H1 (cell line): ENCODE data around the gene OR4K14. TPM values are rescaled to one million over a fixed set of nuclear protein-coding genes. Genes with fewer than 3 reads are reported as not detected.

Experiments used
- CTCF ChIA-PET: fragments of 300-600 bp; sonication (Branson Sonifier 250); formaldehyde crosslinking; loops from one replicate; lab custom pipeline; 2021; ENCODE audit not compliant: partially characterized antibody; lab: Charles Lee
- POLR2A ChIA-PET: fragments of 300-600 bp; sonication (Branson Sonifier 250); formaldehyde crosslinking; loops from one replicate; lab custom pipeline; 2021; ENCODE audit warnings: inconsistent platforms; ENCODE audit not compliant: partially characterized antibody; lab: Charles Lee
- DNase-seq, 2 experiments: peaks; one replicate each; pipeline versions ENCODE4 v3.0.0 to v3.0.0-alpha.2; 2010 to 2022; ENCODE audit warnings: low spot score in 2 of 2, low read depth in 1 of 2, mixed read lengths in 1 of 2
- FAIRE-seq: peaks from 2 replicates; lab custom pipeline; 2011; peaks lifted over from hg19 to GRCh38; lab: Jason Lieb, UNC
- H2AFZ ChIP-seq: 2 replicates; pipeline ENCODE4 v1.8.1; 2012; ENCODE audit warnings: low read length, inconsistent platforms
- H2AK5ac ChIP-seq: 2 replicates; pipeline ENCODE4 v1.6.1; 2013; ENCODE audit warnings: low read depth, low read length
- H2BK120ac ChIP-seq: replicated peaks from 2 replicates; pipeline ENCODE3; 2013; ENCODE audit warnings: low read depth, low read length, inconsistent platforms
- H2BK12ac ChIP-seq: 2 replicates; pipeline ENCODE4 v1.6.1; 2013; ENCODE audit warnings: low read depth, low read length
- H2BK15ac ChIP-seq: 2 replicates; pipeline ENCODE4 v1.6.1; 2013; ENCODE audit warnings: low read length
- H2BK20ac ChIP-seq: 2 replicates; pipeline ENCODE4 v1.6.1; 2013; ENCODE audit warnings: low read length
- H2BK5ac ChIP-seq: 2 replicates; pipeline ENCODE4 v1.6.1; 2013; ENCODE audit warnings: low read depth, low read length
- H3K14ac ChIP-seq: 2 replicates; pipeline ENCODE4 v1.6.1; 2013; ENCODE audit warnings: inconsistent platforms; ENCODE audit not compliant: insufficient read length
- H3K18ac ChIP-seq: 2 replicates; pipeline ENCODE4 v1.6.1; 2013; ENCODE audit warnings: low read length; ENCODE audit errors: extremely low read depth
- H3K23ac ChIP-seq: 2 replicates; pipeline ENCODE4 v1.6.1; 2013; ENCODE audit warnings: inconsistent platforms; ENCODE audit not compliant: insufficient read length
- H3K23me2 ChIP-seq: 2 replicates; pipeline ENCODE4 v1.6.1; 2013; ENCODE audit warnings: low read depth, low read length
- H3K27ac ChIP-seq: 2 replicates; pipeline ENCODE4 v1.6.1; 2011; ENCODE audit warnings: low read depth, low read length, inconsistent platforms
- H3K27me3 ChIP-seq, 4 experiments: replicated peaks in 1 of 4; 1 replicate in 1 of 4; 2 replicates in 3 of 4; pipeline versions ENCODE4 v1.6.1 to v1.8.1; 2011 to 2013; ENCODE audit warnings: low read length in 3 of 4, mild to moderate bottlenecking in 3 of 4, inconsistent platforms in 2 of 4, mixed read lengths in 2 of 4, moderate library complexity in 1 of 4; ENCODE audit not compliant: control insufficient read depth in 3 of 4, insufficient read depth in 3 of 4; ENCODE audit errors: extremely low read depth in 1 of 4
- H3K36me3 ChIP-seq, 4 experiments: 2 replicates each; pipeline versions ENCODE4 v1.6.1 to v1.8.1; 2011 to 2013; ENCODE audit warnings: mild to moderate bottlenecking in 4 of 4, low read length in 3 of 4, moderate library complexity in 2 of 4, control low read depth in 1 of 4, inconsistent platforms in 1 of 4; ENCODE audit not compliant: insufficient read depth in 4 of 4, control insufficient read depth in 2 of 4
- H3K4ac ChIP-seq: replicated peaks from 2 replicates; pipeline ENCODE3; 2013; ENCODE audit warnings: low read length, low read depth, mixed read lengths, inconsistent platforms; ENCODE audit not compliant: insufficient read length
- H3K4me1 ChIP-seq, 4 experiments: replicated peaks in 1 of 4; 1 replicate in 1 of 4; 2 replicates in 3 of 4; pipeline versions ENCODE4 v1.6.1 to v1.8.1; 2011 to 2013; ENCODE audit warnings: low read length in 3 of 4, inconsistent platforms in 2 of 4, mixed read lengths in 1 of 4; ENCODE audit not compliant: insufficient read depth in 4 of 4, control insufficient read depth in 3 of 4
- H3K4me2 ChIP-seq, 2 experiments: 2 replicates each; pipeline versions ENCODE4 v1.6.1 to v1.8.1; 2011 to 2013; ENCODE audit warnings: low read depth in 2 of 2, low read length in 2 of 2, control low read depth in 1 of 2, inconsistent platforms in 1 of 2, mild to moderate bottlenecking in 1 of 2; ENCODE audit not compliant: insufficient read depth in 1 of 2
- H3K4me3 ChIP-seq, 4 experiments: fragments of 200-600, 300-600 bp in 1 of 4; sonication (generic), shearing (Covaris generic), sonication (Bioruptor Twin) in 1 of 4; 2 replicates each; pipeline versions ENCODE4 v1.5.1 to v1.8.1; 2011 to 2016; ENCODE audit warnings: low read length in 4 of 4, low read depth in 3 of 4, control low read depth in 2 of 4, inconsistent platforms in 2 of 4, mild to moderate bottlenecking in 2 of 4, mixed read lengths in 1 of 4, moderate library complexity in 1 of 4; ENCODE audit not compliant: insufficient read depth in 2 of 4; ENCODE audit errors: extremely low read depth in 1 of 4
- H3K56ac ChIP-seq: replicated peaks from 2 replicates; pipeline ENCODE3; 2013; ENCODE audit warnings: low read depth, mild to moderate bottlenecking, mixed read lengths, low read length, inconsistent platforms; ENCODE audit not compliant: insufficient read length
- H3K79me1 ChIP-seq: 2 replicates; pipeline ENCODE4 v1.6.1; 2013; ENCODE audit warnings: low read depth, low read length, control low read depth
- H3K79me2 ChIP-seq, 2 experiments: 2 replicates each; pipeline versions ENCODE4 v1.6.1 to v1.8.1; 2012 to 2013; ENCODE audit warnings: low read length in 2 of 2, mild to moderate bottlenecking in 2 of 2, inconsistent platforms in 1 of 2; ENCODE audit not compliant: insufficient read depth in 2 of 2, control insufficient read depth in 1 of 2
- H3K9ac ChIP-seq, 4 experiments: replicated peaks in 1 of 4; 1 replicate in 1 of 4; 2 replicates in 3 of 4; pipeline versions ENCODE4 v1.6.1 to v1.8.1; 2011 to 2013; ENCODE audit warnings: low read depth in 3 of 4, low read length in 3 of 4, control low read depth in 2 of 4, mild to moderate bottlenecking in 2 of 4, moderate library complexity in 2 of 4, inconsistent platforms in 1 of 4; ENCODE audit errors: extremely low read depth in 1 of 4
- H3K9me3 ChIP-seq, 2 experiments: 2 replicates each; pipeline versions ENCODE4 v1.6.1 to v1.8.1; 2012 to 2013; ENCODE audit warnings: mild to moderate bottlenecking in 2 of 2, moderate library complexity in 2 of 2, control low read depth in 1 of 2, inconsistent platforms in 1 of 2, low read depth in 1 of 2, low read length in 1 of 2, mixed read lengths in 1 of 2; ENCODE audit not compliant: insufficient read depth in 2 of 2
- H4K20me1 ChIP-seq, 2 experiments: replicated peaks in 1 of 2; 2 replicates each; pipeline versions ENCODE3 to v1.8.1; 2011 to 2013; ENCODE audit warnings: inconsistent platforms in 2 of 2, low read length in 2 of 2, mild to moderate bottlenecking in 1 of 2; ENCODE audit not compliant: insufficient read depth in 2 of 2, control insufficient read depth in 1 of 2
- H4K5ac ChIP-seq: 2 replicates; pipeline ENCODE4 v1.6.1; 2013; ENCODE audit warnings: low read length, low read depth, mixed read lengths, inconsistent platforms; ENCODE audit not compliant: insufficient read length
- H4K8ac ChIP-seq: 2 replicates; pipeline ENCODE4 v1.8.0; 2013; ENCODE audit warnings: mild to moderate bottlenecking, moderate library complexity, low read length, inconsistent platforms; ENCODE audit not compliant: insufficient read depth; ENCODE audit errors: extremely low read depth
- H4K91ac ChIP-seq: replicated peaks from 2 replicates; pipeline ENCODE3; 2013; ENCODE audit warnings: low read length, mixed read lengths, inconsistent platforms; ENCODE audit not compliant: insufficient read length
- BRCA1 ChIP-seq: IDR thresholded peaks from 2 replicates; pipeline ENCODE4 v1.6.1; 2012; ENCODE audit warnings: low read depth, low read length, improper control_type of control experiment
- CEBPB ChIP-seq: IDR thresholded peaks from 2 replicates; pipeline ENCODE4 v1.6.1; 2012; ENCODE audit warnings: low read depth, low read length
- CREB1 ChIP-seq: IDR thresholded peaks from 2 replicates; pipeline ENCODE4 v1.6.1; 2012; ENCODE audit warnings: inconsistent platforms
- EGR1 ChIP-seq: IDR thresholded peaks from 2 replicates; pipeline ENCODE4 v1.6.1; 2011; ENCODE audit warnings: low read depth, low read length, borderline replicate concordance
- FOSL1 ChIP-seq: IDR thresholded peaks from 2 replicates; pipeline ENCODE4 v1.6.1; 2011; ENCODE audit warnings: mild to moderate bottlenecking, low read depth, low read length, moderate library complexity; ENCODE audit not compliant: insufficient read depth
- HDAC2 ChIP-seq, 2 experiments: fragments of 300-600 bp in 1 of 2; sonication (generic) in 1 of 2; IDR thresholded peaks; 2 replicates each; pipeline ENCODE4 v1.6.1; 2011 to 2012; ENCODE audit warnings: low read depth in 2 of 2, low read length in 2 of 2, mild to moderate bottlenecking in 2 of 2, moderate library complexity in 2 of 2, borderline replicate concordance in 1 of 2, inconsistent platforms in 1 of 2
- RFX5 ChIP-seq: IDR thresholded peaks from 2 replicates; pipeline ENCODE4 v1.6.1; 2011; ENCODE audit warnings: low read depth, low read length, improper control_type of control experiment, borderline replicate concordance
- SP2 ChIP-seq: IDR thresholded peaks from 2 replicates; pipeline ENCODE4 v1.6.1; 2012; ENCODE audit warnings: mild to moderate bottlenecking, low read length, inconsistent platforms
- TAF1 ChIP-seq: IDR thresholded peaks from 2 replicates; pipeline ENCODE4 v1.6.1; 2011; ENCODE audit warnings: mild to moderate bottlenecking, low read depth, low read length
- TAF7 ChIP-seq: optimal IDR thresholded peaks from 2 replicates; pipeline ENCODE3; 2011; ENCODE audit warnings: low read depth, mild to moderate bottlenecking, inconsistent platforms, low read length, moderate library complexity, borderline replicate concordance
- TBP ChIP-seq: IDR thresholded peaks from 2 replicates; pipeline ENCODE4 v1.6.1; 2011; ENCODE audit warnings: low read depth, low read length, improper control_type of control experiment
- TEAD4 ChIP-seq: IDR thresholded peaks from 2 replicates; pipeline ENCODE4 v1.6.1; 2012; ENCODE audit warnings: low read depth, low read length, inconsistent platforms, mixed read lengths
- YY1 ChIP-seq: IDR thresholded peaks from 2 replicates; pipeline ENCODE4 v1.6.1; 2011; ENCODE audit warnings: low read depth, mild to moderate bottlenecking, low read length
- WGBS, 2 experiments: shearing (Covaris generic) in 1 of 2; methylation state at CpG; one replicate each; pipeline versions ENCODE4 v1.1.6 to v1.1.7; 2013 to 2015; ENCODE audit warnings: low lambda C conversion rate in 2 of 2, mixed read lengths in 2 of 2, inconsistent platforms in 1 of 2, low coverage in 1 of 2, missing lambda C conversion rate in 1 of 2; ENCODE audit not compliant: insufficient replicate concordance in 2 of 2, insufficient coverage in 1 of 2, insufficient read length in 1 of 2; ENCODE audit errors: extremely low coverage in 1 of 2, missing lambda C conversion rate in 1 of 2; 5-methylcytosine and 5-hydroxymethylcytosine counted together
- polyA plus RNA-seq, 7 experiments: library from polyadenylated mRNA; depleted of rRNA in 3 of 7; stranded (reverse) in 5 of 7; unstranded in 2 of 7; fragments of >200 nt in 5 of 7; fragments of 200-250 nt in 2 of 7; gene quantifications; 1 replicate in 5 of 7; 2 replicates in 1 of 7; 4 replicates in 1 of 7; pipeline versions ENCODE4 v1.2.1 to v1.2.3, GENCODE V29; 2011 to 2013; ENCODE audit warnings: missing spikeins in 2 of 7, mixed read lengths in 2 of 7
- total RNA-seq: library from RNA; stranded (reverse); fragmentation: NEBNext Ultra II Directional; extraction: Animal tissue kit (Norgen Biotek cat#: 25700); gene quantifications from 2 replicates; pipeline ENCODE4 v1.2.1, GENCODE V29; 2021
- TF ChIP-seq, protein P1 (sequence below), 3 experiments: IDR thresholded peaks; 1 replicate in 2 of 3; 2 replicates in 1 of 3; pipeline versions ENCODE4 v1.5.1 to v1.6.1; 2011; ENCODE audit warnings: low read length in 3 of 3, mild to moderate bottlenecking in 3 of 3, inconsistent platforms in 2 of 3, low read depth in 1 of 3, moderate library complexity in 1 of 3; ENCODE audit not compliant: insufficient read depth in 1 of 3; ENCODE audit errors: control extremely low read depth in 1 of 3

Gene OR4K14
- total and polyA plus RNA-seq, 2 of the 8 experiments (the other 6 are each of a cell fraction or from before 2014, with no cell fraction given), result not detected

- ChIA-PET CTCF (no interaction called here), POLR2A (no interaction called here)
- 45% methylated on average over 2 of the region's 2 CpGs; no CpG with 5 or more reads in 1 of the 2 experiments for WGBS, 2 experiments
- Histone ChIP-seq H3K4ac (no peak overlapping the region), H3K27ac (no peak overlapping the region), H3K9ac (no peak overlapping the region), H3K36me3 (no peaks in the 10 kb centered on the region), H3K56ac (no peak overlapping the region), H2BK15ac (no peak overlapping the region), H3K9me3 (peaks cover 46 to 56% of the 10 kb centered on the region in 2 experiments), H3K4me2 (no peak overlapping the region), H3K4me3 (no peak overlapping the region), H3K18ac (no peak overlapping the region), H4K8ac (no peak overlapping the region), H3K79me1 (no peaks in the 10 kb centered on the region), H3K14ac (no peak overlapping the region), H2BK120ac (no peak overlapping the region), H3K27me3 (no peaks in the 10 kb centered on the region), H4K5ac (no peak overlapping the region), H2BK12ac (no peak overlapping the region), H3K23me2 (no peaks in the 10 kb centered on the region), H2BK5ac (no peak overlapping the region), H3K23ac (no peak overlapping the region), H3K4me1 (no peaks in the 10 kb centered on the region), H4K91ac (no peak overlapping the region), H2AFZ (no peak overlapping the region), H3K79me2 (no peaks in the 10 kb centered on the region), H2AK5ac (no peak overlapping the region), H2BK20ac (no peak overlapping the region), H4K20me1 (no peaks in the 10 kb centered on the region)
- FAIRE-seq (no peak), DNase-seq (no peak)
- TF ChIP-seq TBP (no peak), BRCA1 (no peak), TAF7 (no peak), YY1 (no peak), EGR1 (no peak), TAF1 (no peak), FOSL1 (no peak), TEAD4 (no peak), CREB1 (no peak), HDAC2 (IDR thresholded peaks at IDR 0.05; ENCODE audit: borderline replicate concordance in 1 of 2, low read depth in 2 of 2, low read length in 2 of 2) (no peak), SP2 (no peak), RFX5 (no peak), CEBPB (no peak)
- TF ChIP-seq, protein P1, sequence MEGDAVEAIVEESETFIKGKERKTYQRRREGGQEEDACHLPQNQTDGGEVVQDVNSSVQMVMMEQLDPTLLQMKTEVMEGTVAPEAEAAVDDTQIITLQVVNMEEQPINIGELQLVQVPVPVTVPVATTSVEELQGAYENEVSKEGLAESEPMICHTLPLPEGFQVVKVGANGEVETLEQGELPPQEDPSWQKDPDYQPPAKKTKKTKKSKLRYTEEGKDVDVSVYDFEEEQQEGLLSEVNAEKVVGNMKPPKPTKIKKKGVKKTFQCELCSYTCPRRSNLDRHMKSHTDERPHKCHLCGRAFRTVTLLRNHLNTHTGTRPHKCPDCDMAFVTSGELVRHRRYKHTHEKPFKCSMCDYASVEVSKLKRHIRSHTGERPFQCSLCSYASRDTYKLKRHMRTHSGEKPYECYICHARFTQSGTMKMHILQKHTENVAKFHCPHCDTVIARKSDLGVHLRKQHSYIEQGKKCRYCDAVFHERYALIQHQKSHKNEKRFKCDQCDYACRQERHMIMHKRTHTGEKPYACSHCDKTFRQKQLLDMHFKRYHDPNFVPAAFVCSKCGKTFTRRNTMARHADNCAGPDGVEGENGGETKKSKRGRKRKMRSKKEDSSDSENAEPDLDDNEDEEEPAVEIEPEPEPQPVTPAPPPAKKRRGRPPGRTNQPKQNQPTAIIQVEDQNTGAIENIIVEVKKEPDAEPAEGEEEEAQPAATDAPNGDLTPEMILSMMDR (IDR thresholded peaks at IDR 0.05; ENCODE audit: control extremely low read depth in 1 of 3, insufficient read depth in 1 of 3, low read depth in 1 of 3, low read length in 3 of 3), result no peak
These were observed 25.7 kb downstream of the OR4K14 start for GRCh38 chr14:19993438-19993837.
